Measurements from ENCODE around the gene LRRC8D.

LRRC8D gene

DNA sequence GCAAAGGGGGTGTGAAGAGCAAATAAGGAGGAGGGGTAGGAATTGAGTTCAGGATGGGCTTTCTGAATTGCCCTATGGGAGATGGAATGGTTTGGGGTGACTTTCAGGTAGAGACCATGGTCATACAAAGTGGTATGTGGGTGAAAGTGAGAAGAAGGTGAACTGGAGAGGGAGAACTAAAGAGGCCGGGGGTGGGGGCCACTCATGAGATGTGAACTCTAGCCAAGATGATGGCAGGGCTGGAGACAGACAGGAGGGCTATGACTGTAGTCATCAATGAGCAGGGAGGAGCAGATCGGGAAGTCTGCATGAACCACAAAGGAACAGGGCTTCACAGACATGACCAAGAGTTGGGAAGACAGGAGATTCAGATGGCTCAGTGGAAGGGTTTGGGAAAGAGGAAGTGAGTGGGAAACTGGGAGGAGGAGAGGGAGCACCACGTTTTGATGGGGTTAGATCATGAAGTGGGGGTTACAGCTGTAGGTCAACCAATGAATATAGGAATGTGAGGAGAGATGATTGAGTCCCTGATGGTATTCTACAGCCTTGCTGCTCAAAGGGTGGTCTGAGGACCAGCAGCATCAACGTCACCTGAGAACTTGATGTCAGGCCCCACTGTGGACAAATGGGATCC, 20.7 kb upstream of the LRRC8D start:
- no peak for DNase-seq (ENCODE audit: low read depth in 2 of 2)
- no peak overlapping the region for H3K4me3 ChIP-seq (replicated peaks in 1 of 2; ENCODE audit: low read depth in 2 of 2, low read length in 2 of 2)
- no peak for TF ChIP-seq CTCF (IDR thresholded peaks at IDR 0.05; ENCODE audit: low read depth, low read length)

DNA sequence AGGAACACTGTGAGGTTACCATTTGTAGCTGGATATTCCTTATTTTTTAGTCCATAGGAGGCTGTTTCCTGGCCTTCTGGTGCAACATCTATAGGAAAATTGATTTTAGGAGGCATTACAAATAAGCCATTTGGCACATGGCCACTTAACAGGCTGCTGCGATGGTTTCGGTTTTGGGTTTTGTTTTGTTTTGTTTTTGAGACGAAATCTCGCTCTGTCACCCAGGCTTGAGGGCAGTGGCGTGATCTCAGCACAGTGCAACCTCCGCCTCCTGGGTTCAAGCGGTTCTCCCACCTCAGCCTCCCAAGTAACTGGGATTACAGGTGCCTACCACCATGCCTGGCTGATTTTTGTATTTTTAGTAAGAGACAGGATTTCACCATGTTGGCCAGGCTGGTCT, 20.1 kb upstream of the LRRC8D start:
- no peak for DNase-seq (ENCODE audit: low read depth in 2 of 2)
- TF ChIP-seq CTCF (IDR thresholded peaks at IDR 0.05; ENCODE audit: low read depth, low read length): no peak

DNA sequence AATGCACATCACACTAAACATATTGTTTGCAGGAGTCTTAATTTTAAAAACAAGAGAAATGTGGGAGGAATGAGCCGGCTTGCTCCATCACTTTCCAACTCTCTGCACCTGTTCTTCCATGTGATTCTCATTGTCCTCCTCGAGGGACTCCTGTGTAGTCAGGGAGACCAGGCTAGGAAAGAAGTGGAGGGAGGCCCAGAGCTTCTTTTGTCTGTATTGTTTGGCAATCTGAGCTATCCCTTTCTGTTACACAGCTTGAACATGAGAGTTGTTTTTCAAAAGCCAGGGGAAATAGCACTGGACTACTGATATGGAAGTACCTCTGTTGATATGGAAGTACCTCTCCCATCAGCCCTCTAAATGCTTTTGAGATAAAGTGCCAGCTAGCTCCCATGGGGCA, 18.8 kb upstream of the LRRC8D start:
- no peak for TF ChIP-seq CTCF (IDR thresholded peaks at IDR 0.05; ENCODE audit: low read depth, low read length)
- no peak for DNase-seq (ENCODE audit: low read depth in 2 of 2)
- H3K4me3 ChIP-seq (replicated peaks in 1 of 2; ENCODE audit: low read depth in 2 of 2, low read length in 2 of 2): no peak overlapping the region

More for the DNA sequence above, 20.1 kb upstream of the LRRC8D start:
- H3K4me3 ChIP-seq (replicated peaks in 1 of 2; ENCODE audit: low read depth in 2 of 2, low read length in 2 of 2): no peak overlapping the region

DNA sequence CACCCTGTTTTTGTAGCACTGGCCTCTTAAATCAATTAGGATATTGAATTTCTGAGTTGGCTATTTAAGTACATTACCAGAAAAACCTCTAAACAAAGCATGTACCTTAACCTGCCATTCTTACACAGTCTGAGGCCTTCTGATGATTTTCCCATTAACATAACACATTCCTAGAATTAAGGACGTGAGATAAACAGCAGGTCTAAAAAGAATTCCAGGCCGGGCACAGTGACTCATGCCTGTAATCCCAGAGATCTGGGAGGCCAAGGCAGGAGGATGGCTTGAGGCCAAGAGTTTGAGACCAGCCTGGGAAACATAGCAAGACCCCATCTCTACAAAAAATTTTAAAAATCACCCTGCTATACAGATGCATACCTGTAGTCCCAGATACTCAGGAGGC, 18.0 kb upstream of the LRRC8D start:
- no peak overlapping the region for H3K4me3 ChIP-seq (replicated peaks in 1 of 2; ENCODE audit: low read depth in 2 of 2, low read length in 2 of 2)
- no peak for DNase-seq (ENCODE audit: low read depth in 2 of 2)
- no peak for TF ChIP-seq CTCF (IDR thresholded peaks at IDR 0.05; ENCODE audit: low read depth, low read length)

- H3K4me3 ChIP-seq (replicated peaks in 1 of 2; ENCODE audit: low read depth in 2 of 2, low read length in 2 of 2): no peak overlapping the region
- peak; percentile 89 to 91 for DNase-seq (ENCODE audit: low read depth in 2 of 2)
- TF ChIP-seq CTCF (IDR thresholded peaks at IDR 0.05; ENCODE audit: low read depth, low read length): peak; percentile 86
Measured at GRCh38 chr1:89804642-89805237, 16.1 kb upstream of the LRRC8D start.

- no peak for TF ChIP-seq CTCF (IDR thresholded peaks at IDR 0.05; ENCODE audit: low read depth, low read length)
- H3K4me3 ChIP-seq (replicated peaks in 1 of 2; ENCODE audit: low read depth in 2 of 2, low read length in 2 of 2): no peak overlapping the region
- DNase-seq (ENCODE audit: low read depth in 2 of 2): no peak
Measured at GRCh38 chr1:89806616-89807015, 14.2 kb upstream of the LRRC8D start.

GRCh38 chr1:89807503-89807902, 13.3 kb upstream of the LRRC8D start:
- no peak for DNase-seq (ENCODE audit: low read depth in 2 of 2)
- no peak overlapping the region for H3K4me3 ChIP-seq (replicated peaks in 1 of 2; ENCODE audit: low read depth in 2 of 2, low read length in 2 of 2)
- no peak for TF ChIP-seq CTCF (IDR thresholded peaks at IDR 0.05; ENCODE audit: low read depth, low read length)

Data from cardiac fibroblast (primary cell).